ENCODE results near the gene RABAC1. TPM values are rescaled to one million over a fixed set of nuclear protein-coding genes. Genes with fewer than 3 reads are reported as not detected.

RABAC1 gene
- total and polyA plus RNA-seq, 2 of the 13 experiments (the other 11 are each of a cell fraction or from before 2014, with no cell fraction given) = 37.4 to 74.0 TPM

GRCh38 chr19:42006569-42006968 is 47.4 kb upstream of the RABAC1 start:
- no peaks in the 10 kb centered on the region for H3K9me3 ChIP-seq (ENCODE audit: low read length)
- BruUV-seq (replicated peaks) = no TSS peak
- H3K27me3 ChIP-seq (ENCODE audit: control insufficient read depth in 1 of 2, insufficient read depth in 2 of 2, low read length in 2 of 2) = peaks cover 8 to 45% of the 10 kb centered on the region in 2 experiments; a peak in 4 of 5 replicates
- POLR2A ChIA-PET = no interaction called here
- CTCF ChIA-PET (ENCODE audit: low intra/inter-chr PET ratio, low total read pairs) = no interaction called here
- no peak overlapping the region for H3K9ac ChIP-seq (ENCODE audit: insufficient read depth, low read depth, low read length)
- H3K79me2 ChIP-seq (ENCODE audit: insufficient read depth, low read length) = no peaks in the 10 kb centered on the region
- no peaks in the 10 kb centered on the region for H3K4me1 ChIP-seq (ENCODE audit: insufficient read depth, low read length)
- TF ChIP-seq ZNF562 (CRISPR knock-in tag; IDR thresholded peaks at IDR 0.05; ENCODE audit: borderline replicate concordance) (no peak), ZNF619 (CRISPR knock-in tag; IDR thresholded peaks at IDR 0.05) (no peak), ZSCAN5A (CRISPR knock-in tag; IDR thresholded peaks at IDR 0.05; ENCODE audit: borderline replicate concordance) (no peak), ZNF367 (CRISPR knock-in tag; IDR thresholded peaks at IDR 0.05; ENCODE audit: borderline replicate concordance) (no peak), PAWR (CRISPR knock-in tag; IDR thresholded peaks at IDR 0.05; ENCODE audit: borderline replicate concordance) (no peak), EP300 (IDR thresholded peaks at IDR 0.05; ENCODE audit: low read depth in 2 of 2, low read length in 2 of 2) (no peak), EP300 (CRISPR knock-in tag; IDR thresholded peaks at IDR 0.05; ENCODE audit: borderline replicate concordance) (no peak), MIER2 (CRISPR knock-in tag; IDR thresholded peaks at IDR 0.05) (no peak)
- no peak for ATAC-seq
- no peak overlapping the region for H2AFZ ChIP-seq (ENCODE audit: low read length)
- FAIRE-seq = no peak
- H4K20me1 ChIP-seq (ENCODE audit: insufficient read depth, low read length) = no peaks in the 10 kb centered on the region
- in situ Hi-C loops (cut with HindIII; ENCODE audit: extremely low pct_ligation_motif_present, low pct_unique_long_range_greater_than_20kb) = no loop called here
- H3K36me3 ChIP-seq (replicated peaks in 1 of 2; ENCODE audit: control insufficient read depth in 1 of 2, insufficient read depth in 2 of 2, low read length in 2 of 2) = no peaks in the 10 kb centered on the region
- no peak overlapping the region for H3K4me3 ChIP-seq (replicated peaks in 1 of 3; ENCODE audit: insufficient read depth in 1 of 3, low read depth in 2 of 3, low read length in 3 of 3)
- intact Hi-C loops (cut with micrococcal nuclease; ENCODE audit: unreplicated experiment) = no loop called here
- H3K27ac ChIP-seq (ENCODE audit: extremely low read length, insufficient read depth, low read length) = no peak overlapping the region
- H3K4me2 ChIP-seq (ENCODE audit: low read depth, low read length) = no peak overlapping the region
- DNase-seq (ENCODE audit: low spot score) = no peak
- 23% methylated on average over 8 of the region's 13 CpGs for WGBS (ENCODE audit: low lambda C conversion rate)

- TF ChIP-seq ZMAT5 (CRISPR knock-in tag; IDR thresholded peaks at IDR 0.05; ENCODE audit: borderline replicate concordance, low read depth) (no peak), JUND (CRISPR knock-in tag; IDR thresholded peaks at IDR 0.05) (no peak), MED8 (CRISPR knock-in tag; IDR thresholded peaks at IDR 0.05; ENCODE audit: insufficient replicate concordance) (no peak), SNAPC5 (CRISPR knock-in tag; IDR thresholded peaks at IDR 0.05; ENCODE audit: borderline replicate concordance) (no peak)
- CTCF ChIA-PET (ENCODE audit: low intra/inter-chr PET ratio, low total read pairs) = no interaction called here
- 53% methylated on average over 11 of the region's 22 CpGs for WGBS (ENCODE audit: low lambda C conversion rate)
- DNase-seq (ENCODE audit: low spot score) (no peak), FAIRE-seq (no peak), ATAC-seq (no peak)
- no peaks in the 10 kb centered on the region for H4K20me1 ChIP-seq (ENCODE audit: insufficient read depth, low read length)
- no peak overlapping the region for H3K9ac ChIP-seq (ENCODE audit: insufficient read depth, low read depth, low read length)
- H3K4me1 ChIP-seq (ENCODE audit: insufficient read depth, low read length) = no peaks in the 10 kb centered on the region
- no peak overlapping the region for H3K4me2 ChIP-seq (ENCODE audit: low read depth, low read length)
- no peak overlapping the region for H3K4me3 ChIP-seq (replicated peaks in 1 of 3; ENCODE audit: insufficient read depth in 1 of 3, low read depth in 2 of 3, low read length in 3 of 3)
- in situ Hi-C loops (cut with HindIII; ENCODE audit: extremely low pct_ligation_motif_present, low pct_unique_long_range_greater_than_20kb) (no loop called here), intact Hi-C loops (cut with micrococcal nuclease; ENCODE audit: unreplicated experiment) (no loop called here)
- no peak overlapping the region for H3K27ac ChIP-seq (ENCODE audit: extremely low read length, insufficient read depth, low read length)
- POLR2A ChIA-PET = no interaction called here
- no peaks in the 10 kb centered on the region for H3K9me3 ChIP-seq (ENCODE audit: low read length)
- BruUV-seq (replicated peaks) = no TSS peak
- H3K27me3 ChIP-seq (ENCODE audit: control insufficient read depth in 1 of 2, insufficient read depth in 2 of 2, low read length in 2 of 2) = peaks cover 8 to 52% of the 10 kb centered on the region in 2 experiments; a peak in 4 of 5 replicates
- no peaks in the 10 kb centered on the region for H3K36me3 ChIP-seq (replicated peaks in 1 of 2; ENCODE audit: control insufficient read depth in 1 of 2, insufficient read depth in 2 of 2, low read length in 2 of 2)
- H3K79me2 ChIP-seq (ENCODE audit: insufficient read depth, low read length) = no peaks in the 10 kb centered on the region
- no peak overlapping the region for H2AFZ ChIP-seq (ENCODE audit: low read length)
These were observed 46.4 kb upstream of the RABAC1 start for GRCh38 chr19:42005504-42005903.

Data from HepG2 (cell line).